GM19467 (cell line): Measurements from ENCODE around the gene STARD9.
"Not testable (repeated sequence)": the region's sequence is repeated elsewhere in the genome, so short reads cannot be mapped to it uniquely, and the experiment has no call there.

Experiments
- ATAC-seq: cut with Tn5 transposase; IDR thresholded peaks from one replicate; pipeline ENCODE4 v1.9.1; 2021; ENCODE audit warnings: mild to moderate bottlenecking, moderate library complexity; ENCODE audit not compliant: unreplicated experiment

The STARD9 gene

GRCh38 chr15:42584031-42584765 is 8.8 kb downstream of the STARD9 start:
- ATAC-seq: no peak

GRCh38 chr15:42590619-42591237 is 15.3 kb downstream of the STARD9 start:
- no peak for ATAC-seq

GRCh38 chr15:42591238-42591934 is 16.0 kb downstream of the STARD9 start:
- no peak for ATAC-seq

GRCh38 chr15:42592716-42593115 is 17.3 kb downstream of the STARD9 start:
- ATAC-seq: no peak

- no peak for ATAC-seq
Measured at GRCh38 chr15:42593143-42593542, 17.7 kb downstream of the STARD9 start.

- no peak for ATAC-seq
Measured at GRCh38 chr15:42594095-42594494, 18.7 kb downstream of the STARD9 start.

GRCh38 chr15:42595626-42596240 is 20.3 kb downstream of the STARD9 start:
- no peak for ATAC-seq

GRCh38 chr15:42601316-42601715 is 25.9 kb downstream of the STARD9 start:
- not testable (repeated sequence) for ATAC-seq

- ATAC-seq: no peak
Measured at GRCh38 chr15:42602501-42602900, 27.1 kb downstream of the STARD9 start.

GRCh38 chr15:42603978-42604377 is 28.6 kb downstream of the STARD9 start:
- ATAC-seq: no peak

- ATAC-seq: peak; percentile 36
Measured at GRCh38 chr15:42604894-42605744, 29.7 kb downstream of the STARD9 start.

GRCh38 chr15:42605796-42606195 is 30.4 kb downstream of the STARD9 start:
- no peak for ATAC-seq

- peak; percentile 50 for ATAC-seq
Measured at GRCh38 chr15:42608110-42608531, 32.7 kb downstream of the STARD9 start.

GRCh38 chr15:42608752-42609488 is 33.5 kb downstream of the STARD9 start:
- no peak for ATAC-seq

GRCh38 chr15:42611532-42611931 is 36.1 kb downstream of the STARD9 start:
- no peak for ATAC-seq

- ATAC-seq: no peak
Measured at GRCh38 chr15:42612367-42612912, 37.0 kb downstream of the STARD9 start.

GRCh38 chr15:42616107-42616506 is 40.7 kb downstream of the STARD9 start:
- ATAC-seq: no peak

GRCh38 chr15:42619656-42620371 is 44.4 kb downstream of the STARD9 start:
- no peak for ATAC-seq

GRCh38 chr15:42621386-42621785 is 46.0 kb downstream of the STARD9 start:
- no peak for ATAC-seq
